GM10248 (cell line): Measurements from ENCODE around the gene ZNF462.

Experiments used
- CTCF ChIA-PET: fragments of 300-600 bp; sonication (Branson Sonifier 250); formaldehyde crosslinking; extraction: SDS; loops from one replicate; lab custom pipeline; 2021; ENCODE audit warnings: antibody characterized with exemption; lab: Yijun Ruan, JAX
- POLR2A ChIA-PET: fragments of 350-650 bp; sonication (Branson Sonifier 250); formaldehyde crosslinking; extraction: SDS; loops from one replicate; lab custom pipeline; 2020; ENCODE audit warnings: antibody characterized with exemption; lab: Yijun Ruan, JAX
- DNase-seq: peaks from one replicate; pipeline ENCODE4 v3.0.0; 2012; ENCODE audit errors: extremely low spot score
- CTCF ChIP-seq: IDR thresholded peaks from 2 replicates; pipeline ENCODE4 v1.5.1; 2012; ENCODE audit warnings: mild to moderate bottlenecking, low read depth; ENCODE audit errors: extremely low read depth, missing control alignments, control extremely low read depth

ZNF462 gene

GRCh38 chr9:106947106-106947900 is 84.3 kb downstream of the ZNF462 start:
- ChIA-PET CTCF (interaction anchor here (1.0 to 1.5 kb wide), 2 partner anchors 9 to 13 kb away, joined by 3 to 4 read pairs; no protein-coding TSS in a partner anchor), POLR2A (no interaction called here)
- TF ChIP-seq CTCF = no peak
- DNase-seq = no peak

DNA sequence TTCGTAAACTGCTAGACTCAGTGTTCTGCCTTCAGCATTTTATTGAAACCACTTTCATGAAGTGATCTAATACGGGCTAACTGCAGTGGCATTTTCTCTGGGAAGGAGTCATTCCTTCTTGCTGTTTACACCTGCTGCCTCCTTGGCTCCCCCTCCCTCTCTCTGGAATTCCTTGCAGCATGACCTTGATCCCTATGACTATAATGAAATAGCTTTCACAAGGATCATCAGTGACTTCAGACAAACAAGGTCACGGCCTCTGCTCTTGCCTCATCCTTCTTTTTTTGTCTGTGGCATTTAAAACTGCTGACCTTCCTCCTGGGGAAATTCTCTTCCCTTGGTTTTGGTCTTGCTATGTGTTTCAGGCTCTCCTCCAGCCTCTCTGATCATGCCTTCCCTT is 90.2 kb downstream of the ZNF462 start:
- ChIA-PET POLR2A (no interaction called here), CTCF (interaction anchor here (1.4 to 2.0 kb wide), 3 partner anchors 11 to 13 kb away, joined by 3 to 6 read pairs (median 5); no protein-coding TSS in a partner anchor)
- no peak for DNase-seq
- TF ChIP-seq CTCF = no peak

- ChIA-PET CTCF (no interaction called here), POLR2A (no interaction called here)
- no peak for TF ChIP-seq CTCF
- DNase-seq = no peak
Observed at GRCh38 chr9:106954558-106954957, 91.6 kb downstream of the ZNF462 start.

GRCh38 chr9:106954974-106955850 is 92.2 kb downstream of the ZNF462 start:
- ChIA-PET POLR2A (no interaction called here), CTCF (interaction anchor here (1.3 to 1.7 kb wide), 2 partner anchors 9 to 16 kb away, joined by 3 to 4 read pairs; no protein-coding TSS in a partner anchor)
- TF ChIP-seq CTCF = no peak
- DNase-seq = no peak

DNA sequence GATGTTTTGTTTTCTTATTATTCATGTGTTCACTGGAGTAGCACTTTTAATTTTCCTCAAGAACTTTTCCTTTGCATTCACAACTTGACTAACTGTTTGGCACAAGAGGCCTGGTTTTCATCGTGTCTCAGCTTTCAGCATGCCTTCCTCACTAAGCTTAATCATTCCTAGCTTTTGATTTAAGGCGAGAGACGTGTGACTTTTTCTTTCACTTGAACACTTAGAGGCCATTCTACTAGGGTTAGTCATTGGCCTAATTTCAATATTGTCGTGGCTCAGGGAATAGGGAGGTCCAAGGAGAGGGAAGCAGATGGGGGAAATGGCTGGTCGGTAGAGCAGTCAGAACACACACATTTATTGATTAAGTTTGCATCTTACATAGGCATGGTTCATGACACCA is 94.0 kb downstream of the ZNF462 start:
- TF ChIP-seq CTCF = no peak
- ChIA-PET POLR2A (no interaction called here), CTCF (interaction anchor here (1.0 to 1.7 kb wide), 4 partner anchors 11 to 25 kb away, joined by 3 to 4 read pairs (median 3); no protein-coding TSS in a partner anchor)
- no peak for DNase-seq

GRCh38 chr9:106958955-106959657 is 96.1 kb downstream of the ZNF462 start:
- TF ChIP-seq CTCF = no peak
- ChIA-PET POLR2A (no interaction called here), CTCF (no interaction called here)

More at GRCh38 chr9:106958955-106959657, 96.1 kb downstream of the ZNF462 start:
- no peak for DNase-seq
